ENCODE measurements around the gene TWIST2. TPM values are rescaled to one million over a fixed set of nuclear protein-coding genes. Genes with fewer than 3 reads are reported as not detected.

The TWIST2 gene
- total and polyA plus RNA-seq, 10 of the 15 experiments (the other 5 are each of a cell fraction or from before 2014, with no cell fraction given): not detected

GRCh38 chr2:238861013-238861730, 13.3 kb downstream of the TWIST2 start (continued):
- no peak for TF ChIP-seq BCL3 (IDR thresholded peaks at IDR 0.05; ENCODE audit: borderline replicate concordance, insufficient read depth, low read depth, low read length, poor library complexity, severe bottlenecking)
- TF ChIP-seq JUNB (IDR thresholded peaks at IDR 0.05): no peak
- no peak for TF ChIP-seq SRF (IDR thresholded peaks at IDR 0.05; ENCODE audit: low read depth in 2 of 2, low read length in 2 of 2)
- TF ChIP-seq EGR1 (IDR thresholded peaks at IDR 0.05; ENCODE audit: borderline replicate concordance in 1 of 2, low read depth in 2 of 2, low read length in 2 of 2): no peak
- TF ChIP-seq CEBPZ (IDR thresholded peaks at IDR 0.05; ENCODE audit: low read depth, low read length): no peak
- no peak for TF ChIP-seq MAX (IDR thresholded peaks at IDR 0.05; ENCODE audit: low read depth, low read length)
- no peak for TF ChIP-seq ATF3 (IDR thresholded peaks at IDR 0.05; ENCODE audit: borderline replicate concordance, extremely low read depth, low read depth, low read length)
